Activated effector memory CD4-positive, alpha-beta T cell treated with anti-CD3 and anti-CD28 coated beads, Interleukin-2, amount 50 U/mL, for 16 hours (primary cell): ENCODE data around the gene DDR2.

Experiments
- DNase-seq: peaks from one replicate; pipeline ENCODE4 v3.0.0-alpha.2; 2020

The DDR2 gene

GRCh38 chr1:162674034-162674608 lies 41.9 kb downstream of the DDR2 start:
- DNase-seq: no peak

- DNase-seq: no peak
These were observed 43.8 kb downstream of the DDR2 start for GRCh38 chr1:162676087-162676486.

- no peak for DNase-seq
These were observed 44.5 kb downstream of the DDR2 start for GRCh38 chr1:162676750-162677149.

GRCh38 chr1:162677607-162678371 lies 45.5 kb downstream of the DDR2 start:
- DNase-seq: no peak

GRCh38 chr1:162678439-162678838 lies 46.2 kb downstream of the DDR2 start:
- DNase-seq: no peak

GRCh38 chr1:162679298-162679697 lies 47.0 kb downstream of the DDR2 start:
- DNase-seq: no peak

- no peak for DNase-seq
These were observed 48.3 kb downstream of the DDR2 start for GRCh38 chr1:162680419-162681121.

- no peak for DNase-seq
These were observed 48.8 kb downstream of the DDR2 start for GRCh38 chr1:162681122-162681436.

GRCh38 chr1:162682013-162682419 lies 49.8 kb downstream of the DDR2 start:
- no peak for DNase-seq

- no peak for DNase-seq
These were observed 55.6 kb downstream of the DDR2 start for GRCh38 chr1:162687870-162688269.

- no peak for DNase-seq
These were observed 56.3 kb downstream of the DDR2 start for GRCh38 chr1:162688521-162688920.

- DNase-seq: no peak
These were observed 56.7 kb downstream of the DDR2 start for GRCh38 chr1:162688931-162689330.

GRCh38 chr1:162689745-162690671 lies 57.7 kb downstream of the DDR2 start:
- no peak for DNase-seq

- DNase-seq: no peak
These were observed 58.6 kb downstream of the DDR2 start for GRCh38 chr1:162690672-162691434.

GRCh38 chr1:162691999-162692575 lies 59.8 kb downstream of the DDR2 start:
- no peak for DNase-seq

GRCh38 chr1:162694911-162695310 lies 62.6 kb downstream of the DDR2 start:
- DNase-seq: no peak

GRCh38 chr1:162695687-162696086 lies 63.4 kb downstream of the DDR2 start:
- no peak for DNase-seq

- no peak for DNase-seq
These were observed 64.1 kb downstream of the DDR2 start for GRCh38 chr1:162696286-162696862.

GRCh38 chr1:162697140-162697895 lies 65.1 kb downstream of the DDR2 start:
- no peak for DNase-seq

- DNase-seq: no peak
These were observed 67.1 kb downstream of the DDR2 start for GRCh38 chr1:162699366-162699765.

- DNase-seq: no peak
These were observed 67.9 kb downstream of the DDR2 start for GRCh38 chr1:162700131-162700530.
